RKO (cell line): ENCODE results near the gene TTF2.
"Not testable (repeated sequence)": the region's sequence is repeated elsewhere in the genome, so short reads cannot be mapped to it uniquely, and the experiment has no call there.

Source experiments
- DNase-seq: peaks from one replicate; pipeline ENCODE4 v3.0.0-alpha.2; 2016; ENCODE audit warnings: low spot score

TTF2 gene

DNA sequence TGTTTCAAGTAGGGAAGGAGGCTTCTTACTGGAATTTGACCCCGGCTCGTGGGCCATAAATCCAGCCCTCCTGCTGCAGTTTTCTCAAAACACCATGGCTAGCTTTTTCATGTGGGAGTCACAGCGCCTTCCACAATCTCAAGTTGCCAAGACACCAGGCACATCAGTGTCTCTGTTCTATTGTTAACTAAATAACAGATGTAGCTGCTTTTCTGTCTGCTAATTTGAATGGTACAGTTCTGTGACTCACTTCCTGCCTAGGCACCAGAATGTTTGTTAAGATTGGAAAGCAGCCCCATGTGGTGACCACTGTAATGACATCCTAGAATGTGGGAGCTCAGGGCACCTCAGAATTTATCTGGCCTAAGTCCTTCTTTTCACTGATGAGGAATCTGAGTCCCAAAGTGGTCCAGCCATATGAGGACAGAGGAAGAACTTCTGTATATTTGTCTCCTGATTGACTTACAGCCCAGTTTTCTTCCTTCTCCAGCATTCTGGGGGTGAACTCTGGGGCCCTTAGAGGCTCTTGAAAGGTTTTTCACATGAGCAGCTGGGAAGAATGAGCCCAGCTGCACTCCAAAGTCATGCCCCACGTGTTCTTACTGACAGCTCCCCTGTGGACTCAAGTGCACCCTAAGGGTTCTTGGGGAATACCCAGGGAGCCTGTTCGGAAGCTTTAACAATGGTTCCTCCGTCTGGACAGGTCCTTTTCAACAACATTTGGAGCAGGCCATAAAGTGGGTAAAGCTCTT lies 33.9 kb downstream of the TTF2 start:
- peak; percentile 87 for DNase-seq

DNA sequence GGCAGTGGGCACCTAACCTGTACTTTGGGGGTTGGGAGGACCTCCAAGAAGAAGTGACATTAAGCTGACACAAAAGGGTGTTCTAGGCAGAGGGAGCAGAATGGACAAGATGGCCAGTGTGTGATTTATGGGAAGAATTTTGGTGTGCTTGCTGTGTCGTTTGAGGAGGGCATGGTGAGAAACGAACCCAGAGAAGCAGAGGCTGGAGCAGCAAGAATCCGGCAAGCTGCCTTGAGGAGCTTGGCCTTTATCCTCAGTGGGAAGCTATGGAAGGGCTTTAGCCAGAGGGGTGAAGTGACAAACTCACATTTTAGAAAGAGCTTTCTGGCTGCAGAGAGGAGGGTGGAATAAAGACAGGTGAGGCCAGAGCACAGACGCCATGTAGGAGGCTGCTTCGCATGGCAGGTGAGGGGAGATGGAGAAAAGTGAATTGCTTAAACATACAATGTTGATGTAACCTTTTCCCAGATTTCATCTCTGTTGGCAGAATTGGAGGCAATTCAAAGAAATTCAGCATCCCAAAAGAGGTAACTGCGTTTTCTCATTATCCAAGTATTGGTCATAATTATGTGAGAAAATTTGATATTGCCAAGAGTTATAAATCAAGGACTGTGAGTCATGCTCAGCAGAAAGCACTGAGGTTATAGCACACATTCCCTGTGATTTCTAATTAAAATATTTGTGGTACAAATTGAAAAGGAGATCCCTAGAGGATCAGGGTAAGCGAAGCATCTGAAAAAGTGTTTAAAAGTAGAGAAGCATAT lies 34.9 kb downstream of the TTF2 start:
- DNase-seq = no peak

DNA sequence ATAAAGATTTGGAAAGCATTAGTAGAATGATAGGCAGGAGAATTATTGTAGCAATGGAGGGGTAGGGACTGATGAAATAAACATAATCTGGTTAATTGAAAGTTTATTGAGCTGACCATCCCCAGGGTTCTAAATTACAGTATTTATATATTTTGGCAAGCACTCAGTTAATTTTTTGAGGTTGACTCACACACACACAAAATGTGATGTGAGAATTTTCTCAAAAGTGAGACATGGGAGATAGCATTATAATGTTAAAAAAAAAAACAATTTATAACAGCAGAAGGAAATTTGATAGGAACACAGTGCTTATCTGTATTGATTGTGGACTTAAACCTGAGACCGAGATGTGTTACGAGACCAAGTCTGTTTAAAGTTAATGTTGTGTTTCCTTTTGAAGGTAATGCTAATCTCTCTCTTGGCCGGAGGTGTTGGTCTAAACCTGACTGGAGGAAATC lies 36.9 kb downstream of the TTF2 start:
- DNase-seq = no peak

DNA sequence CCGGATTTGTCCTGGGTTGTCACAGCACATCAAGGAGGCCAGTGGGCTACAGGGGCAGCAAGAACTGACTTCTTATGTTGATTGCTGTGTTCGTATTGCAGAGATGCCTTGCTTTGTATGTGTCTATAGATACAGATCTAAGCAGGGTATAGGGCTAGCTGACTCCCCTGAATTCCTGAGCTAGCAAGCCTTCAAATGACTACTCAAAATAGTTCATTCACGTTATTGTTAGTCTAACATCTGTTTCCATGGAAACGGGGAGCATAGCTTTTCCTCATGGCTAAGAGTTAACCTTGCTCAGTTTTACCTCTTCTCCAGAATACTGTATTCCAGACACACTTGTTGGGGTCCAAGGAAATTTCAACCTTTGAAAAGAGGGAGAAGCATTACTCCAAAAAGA lies 37.3 kb downstream of the TTF2 start:
- DNase-seq = no peak

DNA sequence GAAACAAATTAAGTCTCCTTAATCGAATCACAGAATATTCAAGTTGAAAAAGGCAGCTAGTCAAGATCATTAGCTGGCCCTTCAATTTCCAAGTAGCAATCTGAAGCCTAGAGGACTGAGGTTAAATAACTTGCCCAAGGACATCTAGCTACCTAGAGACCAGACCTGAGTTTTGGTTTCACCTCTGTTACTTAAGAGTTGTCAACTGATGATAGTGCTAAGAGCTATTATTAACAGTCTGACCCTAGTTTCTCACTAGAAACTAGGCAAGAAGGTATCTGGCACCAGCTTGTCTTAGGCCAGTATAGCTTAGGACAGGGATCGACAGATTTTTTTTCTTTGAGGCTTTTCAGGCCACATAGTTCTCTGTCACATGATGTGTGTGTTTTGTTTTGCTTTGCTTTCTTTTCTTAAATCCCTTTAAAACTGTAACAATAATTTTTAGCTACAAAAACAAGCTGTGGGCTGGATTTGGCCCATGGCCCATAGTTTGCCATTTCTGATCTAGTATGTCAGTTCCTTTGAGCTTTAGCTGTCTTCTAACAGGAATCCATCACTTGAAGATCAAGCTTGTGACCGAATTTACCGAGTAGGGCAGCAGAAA lies 38.3 kb downstream of the TTF2 start:
- no peak for DNase-seq

DNA sequence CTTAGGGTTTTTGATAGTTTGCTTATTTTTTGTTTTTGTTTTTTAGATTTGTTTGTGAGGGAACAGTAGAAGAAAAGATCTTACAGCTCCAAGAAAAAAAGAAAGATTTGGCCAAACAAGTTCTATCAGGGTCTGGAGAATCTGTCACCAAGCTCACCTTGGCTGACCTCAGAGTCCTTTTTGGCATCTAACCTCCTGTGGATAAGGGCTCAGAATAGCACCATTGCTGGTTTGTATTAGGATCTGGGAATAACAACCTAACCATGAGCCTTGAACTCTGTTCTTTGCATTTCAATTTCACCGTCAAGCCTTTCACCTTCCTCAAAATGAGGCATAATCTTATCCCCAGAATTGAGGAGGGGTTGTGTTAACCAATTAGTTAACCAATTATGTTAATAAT lies 41.2 kb downstream of the TTF2 start:
- DNase-seq = no peak

DNA sequence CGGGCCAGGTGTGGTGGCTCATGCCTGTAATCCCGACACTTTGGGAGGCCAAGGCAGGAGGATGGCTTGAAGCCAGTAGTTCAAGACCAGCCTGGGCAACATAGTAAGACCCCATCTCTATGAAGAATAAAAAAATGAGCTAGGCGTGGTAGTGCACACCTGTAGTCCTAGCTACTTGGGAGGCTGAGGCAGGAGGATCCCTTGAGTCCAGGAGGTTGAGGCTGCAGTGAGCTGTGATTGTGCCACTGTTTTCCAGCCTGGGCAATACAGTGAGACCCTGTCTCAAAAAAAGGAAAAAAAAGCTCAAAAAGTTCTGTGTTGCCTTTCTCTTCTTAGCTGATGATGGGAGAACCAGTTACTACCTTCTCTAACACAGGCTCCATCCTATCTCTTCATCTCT lies 41.7 kb downstream of the TTF2 start:
- DNase-seq = not testable (repeated sequence)

DNA sequence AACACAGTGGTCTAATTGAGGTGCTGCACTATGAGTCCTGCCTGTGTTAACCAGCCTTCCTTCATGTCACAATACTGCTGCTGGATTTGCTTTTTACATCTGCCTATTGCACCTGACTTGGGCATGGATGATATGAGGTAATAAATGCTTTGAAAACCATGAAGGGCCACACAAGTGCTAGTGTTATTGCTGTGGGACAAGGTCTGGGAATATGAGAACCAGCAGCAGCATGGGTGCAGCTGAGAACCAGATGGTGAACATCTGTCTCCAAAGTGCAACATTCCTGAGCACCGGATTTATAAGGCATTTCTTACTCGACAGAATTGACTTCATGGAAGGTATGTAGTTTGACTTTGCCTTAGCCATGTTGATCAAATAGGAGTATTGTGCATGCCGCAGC lies 44.9 kb downstream of the TTF2 start:
- DNase-seq = no peak

DNA sequence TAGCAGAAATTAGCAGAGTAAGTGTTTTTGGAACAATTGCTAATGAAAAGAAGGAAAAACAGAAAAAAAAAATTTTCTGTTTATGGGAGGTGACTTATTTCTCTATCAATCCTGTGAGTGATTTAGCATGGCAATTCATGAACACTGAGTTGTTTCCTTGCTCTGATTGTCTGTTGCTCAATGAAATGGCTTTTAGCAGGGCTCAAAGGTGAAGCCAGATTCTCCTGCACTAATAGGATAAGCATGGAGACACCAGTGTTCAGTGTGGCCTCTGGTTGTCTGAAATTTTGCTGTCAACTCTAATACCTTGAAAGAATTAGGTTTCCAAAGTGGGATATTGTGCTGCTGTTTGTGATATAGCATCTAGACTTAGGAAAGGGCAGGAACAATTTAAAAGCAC lies 45.6 kb downstream of the TTF2 start:
- DNase-seq = no peak

DNA sequence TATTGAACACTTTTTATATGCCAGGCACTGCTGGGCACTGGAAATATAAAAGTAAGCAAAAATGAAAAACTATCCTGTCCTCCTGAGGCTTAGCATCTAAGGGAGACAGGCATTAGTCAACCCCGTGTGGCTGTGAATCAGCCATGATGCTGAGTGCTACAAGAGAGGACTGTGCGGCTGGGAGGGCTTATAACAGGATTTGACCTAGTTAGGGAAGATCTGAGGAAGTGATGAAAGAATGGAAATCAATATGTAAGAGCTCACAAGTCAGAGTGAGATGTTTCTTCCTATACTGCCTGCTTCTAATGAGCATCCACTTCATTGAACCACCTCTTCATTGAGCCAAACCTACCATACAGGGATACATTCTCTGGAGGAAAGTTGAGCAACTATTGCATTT lies 46.4 kb downstream of the TTF2 start:
- DNase-seq = peak; percentile 43

DNA sequence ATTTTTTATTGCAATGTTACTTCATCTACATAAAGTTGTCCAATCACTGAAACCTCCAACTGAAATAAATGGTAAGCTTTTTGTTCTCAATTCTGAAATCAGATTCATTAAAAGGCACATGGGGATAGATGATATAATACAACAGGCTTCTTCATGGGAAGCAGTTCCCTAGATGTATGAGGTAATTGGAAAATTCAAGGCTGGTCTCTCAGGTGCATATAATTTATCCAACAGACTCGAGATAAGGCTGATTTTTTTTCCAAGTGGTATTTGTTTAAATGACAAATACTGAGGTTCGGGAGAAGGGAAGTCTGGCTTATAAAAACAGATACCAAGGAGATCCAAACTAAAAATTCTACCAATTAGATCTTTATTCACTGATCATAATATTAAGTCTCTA lies 47.2 kb downstream of the TTF2 start:
- DNase-seq = no peak

DNA sequence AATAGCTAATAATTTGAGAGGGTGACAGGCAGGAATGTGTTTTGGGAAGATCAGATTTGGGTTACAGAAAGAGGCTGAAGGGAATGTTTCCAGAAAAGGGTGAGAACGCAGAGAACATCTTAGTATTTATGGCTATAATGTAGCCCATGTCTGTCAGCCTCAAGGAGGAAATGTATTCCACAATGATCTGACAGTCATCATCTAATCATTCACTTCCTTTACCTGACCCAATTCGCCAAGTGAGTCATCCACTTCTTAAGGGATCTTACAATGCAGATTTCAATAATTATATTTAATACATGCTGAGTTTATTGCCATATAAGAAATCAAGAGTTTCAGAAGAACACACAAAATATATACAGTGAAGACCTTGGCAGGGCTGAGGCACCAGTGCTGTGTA lies 50.6 kb downstream of the TTF2 start:
- DNase-seq = no peak

DNA sequence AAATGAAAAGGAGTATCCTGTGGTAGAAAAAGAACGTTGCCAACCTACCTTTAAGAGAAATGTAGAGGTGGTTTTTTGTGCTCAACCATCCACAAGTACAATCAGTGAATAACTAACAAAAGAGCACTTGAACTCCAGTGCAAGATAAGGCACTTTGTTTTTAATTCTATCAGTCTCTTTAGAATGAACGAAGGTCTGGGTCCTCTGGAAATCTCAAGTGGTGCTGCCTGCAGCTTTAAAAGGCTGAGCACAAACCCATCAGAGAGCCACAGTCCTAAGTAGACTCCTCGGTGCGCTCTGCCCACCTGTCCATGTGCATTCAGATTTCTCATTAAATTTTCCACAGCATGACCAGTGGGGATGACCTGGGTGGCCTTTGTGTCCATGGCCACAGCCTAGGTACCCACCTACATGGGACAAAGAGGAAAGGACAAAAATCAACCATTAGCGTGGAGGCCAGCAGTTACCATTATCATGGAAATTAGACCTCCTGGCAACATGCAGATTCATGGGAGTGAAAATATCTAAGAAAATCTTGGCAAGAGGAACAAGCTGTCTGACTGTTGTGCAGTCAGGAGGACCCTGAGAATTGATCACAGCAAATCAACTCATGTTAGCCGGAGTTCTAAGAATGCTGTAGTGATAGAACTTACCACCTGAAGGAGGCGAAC lies 52.1 kb downstream of the TTF2 start:
- no peak for DNase-seq

DNA sequence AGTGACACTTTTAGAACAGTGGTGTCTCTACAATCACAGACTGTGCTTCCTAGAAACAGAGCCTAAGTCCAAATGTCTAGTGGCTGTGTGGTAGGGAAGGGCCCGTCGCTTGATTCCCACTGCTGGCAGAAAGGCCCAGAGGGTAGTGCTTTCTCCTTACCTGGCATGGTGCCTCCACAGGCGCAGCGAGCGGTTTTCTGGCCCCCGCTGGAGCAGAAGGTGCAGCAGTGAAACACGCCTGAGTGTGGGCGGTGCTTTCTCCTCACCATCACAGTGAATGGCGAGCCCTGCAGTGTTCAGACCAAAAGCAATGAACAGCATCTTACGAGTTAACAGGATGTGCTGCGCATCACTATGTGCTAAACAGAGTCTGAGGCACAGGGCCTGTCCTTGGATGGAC lies 53.1 kb downstream of the TTF2 start:
- DNase-seq = no peak

DNA sequence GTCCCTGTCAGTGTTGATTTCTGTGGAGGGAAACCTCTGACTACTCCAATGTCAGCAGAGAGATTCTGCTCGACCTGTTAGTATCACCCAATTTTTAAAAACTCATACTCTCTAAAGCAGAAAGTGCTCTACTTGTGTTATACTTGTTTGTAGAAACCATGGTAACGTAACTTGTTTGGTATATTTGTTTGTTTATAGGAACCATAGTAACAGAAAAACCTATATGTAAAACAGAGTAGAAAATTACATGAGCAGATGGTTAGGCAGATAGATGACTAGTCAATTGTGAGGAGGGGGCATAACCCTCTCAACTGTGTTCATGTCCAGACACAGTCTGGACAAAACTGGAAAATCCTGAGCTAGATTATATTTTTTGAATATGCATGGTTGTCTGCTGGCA lies 54.8 kb downstream of the TTF2 start:
- no peak for DNase-seq

DNA sequence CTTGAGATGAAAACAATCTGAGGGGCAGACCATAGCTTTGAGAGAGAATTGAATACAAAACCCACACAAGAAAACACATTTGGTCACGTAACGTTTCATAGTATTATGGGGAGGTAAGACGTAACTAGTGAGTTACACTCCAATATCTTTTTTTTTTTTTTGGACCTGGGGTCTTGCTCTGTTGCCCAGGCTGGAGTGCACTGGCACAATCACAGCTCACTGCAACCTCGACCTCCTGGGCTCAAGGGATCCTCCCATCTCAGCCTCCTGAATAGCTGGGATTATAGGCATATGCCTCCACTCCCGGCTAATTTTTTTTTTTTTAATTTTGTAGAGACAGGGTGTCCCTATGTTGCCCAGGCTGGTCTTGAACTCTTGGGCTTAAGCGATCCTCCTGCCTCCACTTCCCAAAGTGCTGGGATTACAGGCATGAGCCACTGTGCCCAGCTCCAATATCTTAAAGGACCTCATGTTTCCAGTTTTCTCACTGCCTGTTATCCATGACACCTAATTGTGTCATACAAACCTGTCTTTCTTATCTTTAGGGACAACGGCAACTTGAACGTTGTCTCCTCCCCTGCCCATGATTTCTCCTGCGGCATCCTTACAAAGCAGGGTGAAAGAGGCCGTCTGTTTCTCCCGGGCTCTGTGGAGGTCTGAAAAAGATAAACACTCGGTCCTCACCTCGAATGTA lies 56.1 kb downstream of the TTF2 start:
- no peak for DNase-seq

DNA sequence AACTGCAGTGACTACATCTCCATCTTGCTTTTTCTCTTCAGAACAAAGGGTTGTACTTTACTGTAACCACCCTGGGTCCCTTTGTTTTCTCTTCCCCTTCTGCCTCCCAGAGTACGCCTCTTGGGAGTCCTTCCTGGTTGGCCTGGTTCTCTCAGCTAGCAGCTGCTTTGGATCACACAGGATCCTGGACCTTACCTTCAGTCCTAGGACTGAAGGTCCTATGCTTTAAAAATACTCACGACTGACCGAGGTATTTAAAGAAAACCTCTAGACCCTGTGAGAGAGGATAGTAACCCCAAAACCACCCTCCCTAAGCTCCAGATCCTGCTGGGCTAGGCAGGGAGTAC lies 56.6 kb downstream of the TTF2 start:
- DNase-seq = no peak

DNA sequence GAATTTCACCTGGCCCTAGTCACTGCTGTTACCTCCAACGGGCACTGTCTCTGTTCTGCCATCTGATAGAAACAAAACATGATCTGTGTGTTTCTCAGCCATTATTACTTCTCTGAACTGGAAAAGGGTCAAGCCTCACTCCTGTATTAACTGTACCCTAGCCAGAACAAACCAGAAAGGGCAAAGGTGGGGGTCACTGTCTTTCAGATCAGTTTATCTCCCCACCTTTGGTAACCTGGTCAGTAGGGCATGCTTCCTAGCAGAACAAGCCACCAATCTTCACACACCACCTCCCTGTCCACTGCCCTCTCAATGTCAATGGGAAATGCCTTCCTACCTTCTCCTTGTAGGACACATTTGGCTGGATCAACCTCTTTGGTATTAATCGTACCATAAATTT lies 57.6 kb downstream of the TTF2 start:
- DNase-seq = no peak

DNA sequence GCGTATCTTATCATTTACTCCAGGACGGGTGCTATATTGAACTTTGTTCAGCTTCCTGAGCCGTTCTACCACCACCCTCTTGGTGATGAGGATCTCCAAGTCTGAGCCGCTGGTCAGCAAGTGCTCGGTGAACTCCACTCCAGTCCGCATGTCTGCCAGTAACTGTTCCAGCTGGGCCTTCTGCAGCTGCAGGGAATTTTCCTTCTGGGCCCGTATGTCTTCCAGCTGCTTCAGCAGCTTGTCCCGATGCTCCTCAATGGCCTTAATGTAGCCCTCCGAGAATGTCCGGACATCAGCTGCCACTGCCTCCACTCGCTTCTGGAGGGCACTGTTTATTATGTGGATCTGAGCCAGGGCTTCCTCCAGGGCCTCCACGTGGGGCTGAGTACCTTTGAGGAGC lies 58.0 kb downstream of the TTF2 start:
- no peak for DNase-seq

DNA sequence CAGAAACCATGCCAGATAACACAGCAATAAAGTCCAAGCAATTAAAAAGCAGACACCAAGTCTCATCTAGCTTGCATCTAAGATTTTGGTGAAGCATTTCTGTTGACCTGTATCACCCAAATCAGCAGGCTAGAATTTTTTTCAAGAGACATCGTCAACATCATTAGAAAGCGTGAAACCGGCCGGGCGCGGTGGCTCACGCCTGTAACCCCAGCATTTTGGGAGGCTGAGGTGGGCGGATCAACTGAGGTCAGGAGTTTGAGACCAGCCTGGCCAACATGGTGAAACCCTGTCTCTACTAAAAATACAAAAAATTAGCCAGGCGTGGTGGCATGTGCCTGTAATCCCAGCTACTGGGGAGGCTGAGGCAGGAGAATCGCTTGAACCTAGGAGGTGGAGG lies 59.0 kb downstream of the TTF2 start:
- DNase-seq = not testable (repeated sequence)

DNA sequence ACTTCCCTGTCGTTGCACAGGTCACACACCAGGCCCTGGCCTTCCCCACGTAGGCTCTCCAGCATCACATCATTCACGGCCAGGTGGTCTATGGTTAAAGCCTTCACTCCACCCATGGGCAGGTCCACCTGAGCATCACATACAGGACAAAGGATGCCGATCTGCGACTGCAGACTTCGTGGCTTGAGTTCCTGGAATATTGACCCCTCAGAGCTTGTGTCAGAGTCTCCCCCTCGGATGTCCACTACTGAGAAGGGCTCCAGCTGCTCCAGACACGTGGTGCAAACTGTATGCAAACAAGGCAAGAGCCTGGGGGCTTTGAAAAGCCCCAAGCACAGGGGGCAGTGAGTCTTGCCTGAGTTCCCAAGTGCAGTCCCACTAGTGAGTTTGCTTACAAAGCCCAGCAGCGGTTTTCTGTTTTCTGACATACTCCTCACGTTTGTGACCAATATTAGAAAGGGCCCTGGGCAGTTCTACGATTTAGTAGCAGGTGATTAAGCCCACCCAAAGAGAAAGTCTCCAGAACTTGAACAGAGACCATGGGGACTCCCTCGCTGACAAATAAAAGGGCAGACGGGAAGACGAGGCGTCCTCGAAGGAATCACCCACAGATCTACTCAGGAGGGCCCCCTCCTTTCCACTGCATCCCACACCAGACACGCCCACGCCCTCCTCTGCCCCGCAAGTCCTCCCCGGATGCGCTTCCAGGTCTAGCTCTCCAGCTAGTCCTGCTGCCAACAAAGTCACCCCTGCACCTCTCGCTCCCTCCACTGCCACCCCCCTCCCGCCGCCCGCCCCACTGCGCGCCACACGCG lies 60.9 kb downstream of the TTF2 start:
- DNase-seq = peak; percentile 77
